ENCODE results near the gene SH3RF3. TPM values are rescaled to one million over a fixed set of nuclear protein-coding genes. Genes with fewer than 3 reads are reported as not detected.

SH3RF3 gene
- total RNA-seq, 1 experiment from 2014 or later, result 4.9 TPM

DNA sequence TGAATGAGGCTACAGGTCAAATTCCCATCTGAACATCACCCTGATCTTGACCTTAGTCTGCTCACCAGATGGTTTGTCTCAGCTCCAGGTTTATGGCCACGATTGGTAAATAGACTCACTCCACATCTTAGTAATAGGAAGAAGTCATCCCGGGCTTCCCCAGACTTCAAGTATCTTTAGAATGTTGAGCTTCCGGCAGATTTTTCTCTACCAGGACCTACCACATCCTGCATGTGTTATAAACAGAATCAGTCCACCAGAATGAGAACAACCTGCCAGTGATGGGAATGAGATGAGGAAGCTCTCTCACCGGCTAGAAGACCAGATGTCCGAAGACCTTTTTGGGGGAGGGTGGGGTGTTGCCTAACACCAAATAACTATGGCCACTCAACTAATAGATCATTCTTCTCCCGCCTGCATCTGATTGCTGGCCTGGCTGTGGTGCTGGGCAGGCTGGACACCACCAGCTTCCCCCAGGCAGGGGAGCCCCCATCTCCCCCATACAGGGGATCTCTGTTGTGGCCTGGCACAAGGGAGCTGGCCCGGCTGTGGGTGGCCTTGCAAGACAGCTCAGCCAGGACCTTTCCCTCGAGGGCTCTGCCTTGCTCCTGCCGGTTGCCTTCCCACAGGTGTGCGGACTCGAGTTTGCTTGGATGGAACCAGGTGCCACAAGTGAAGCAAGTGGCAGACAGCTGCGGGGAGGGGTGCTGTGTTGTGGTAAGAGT, 88.5 kb downstream of the SH3RF3 start:
- no TSS peak for BruUV-seq (replicated peaks)

DNA sequence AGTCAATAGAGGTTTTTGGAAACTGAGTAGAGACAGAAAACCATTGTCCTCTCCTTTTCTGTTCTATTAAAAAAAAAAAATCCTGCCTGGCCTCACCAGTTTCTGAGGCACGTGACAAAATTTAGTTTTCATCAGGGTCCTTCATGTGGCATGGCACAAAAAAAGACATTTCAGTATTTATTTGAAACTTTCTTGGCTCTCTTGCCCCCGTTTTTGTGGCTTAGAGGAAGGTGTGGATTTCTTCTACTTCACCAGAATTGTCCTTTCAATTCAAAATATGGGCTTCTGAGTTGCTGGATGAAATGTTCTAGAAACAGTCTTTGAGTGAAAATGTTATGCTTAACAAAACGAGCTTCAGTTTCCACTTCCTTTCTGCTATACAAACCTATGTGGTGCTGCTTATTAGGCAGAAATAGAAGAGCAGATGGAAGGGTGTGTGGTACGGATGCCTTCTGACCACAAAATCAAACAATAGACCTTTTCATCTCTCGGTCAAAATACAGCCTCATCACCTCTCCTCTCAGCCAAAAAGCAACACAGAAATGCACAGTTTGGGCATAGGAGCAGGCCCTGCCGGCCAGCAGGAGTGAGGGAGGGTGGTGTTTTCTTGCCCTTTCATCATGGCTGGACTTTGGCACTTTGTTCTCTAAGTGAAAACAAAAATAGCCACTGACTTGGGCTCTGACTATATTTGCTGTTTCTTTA, 89.2 kb downstream of the SH3RF3 start:
- no peaks in the 10 kb centered on the region for H3K9me3 ChIP-seq (ENCODE audit: control insufficient read depth, insufficient read depth, low read depth, low read length)
- peaks cover 23% of the 10 kb centered on the region; the same call in 1 of the 2 replicates for H3K4me1 ChIP-seq (ENCODE audit: control insufficient read depth, insufficient read depth, low read length)
- TF ChIP-seq, protein P1, sequence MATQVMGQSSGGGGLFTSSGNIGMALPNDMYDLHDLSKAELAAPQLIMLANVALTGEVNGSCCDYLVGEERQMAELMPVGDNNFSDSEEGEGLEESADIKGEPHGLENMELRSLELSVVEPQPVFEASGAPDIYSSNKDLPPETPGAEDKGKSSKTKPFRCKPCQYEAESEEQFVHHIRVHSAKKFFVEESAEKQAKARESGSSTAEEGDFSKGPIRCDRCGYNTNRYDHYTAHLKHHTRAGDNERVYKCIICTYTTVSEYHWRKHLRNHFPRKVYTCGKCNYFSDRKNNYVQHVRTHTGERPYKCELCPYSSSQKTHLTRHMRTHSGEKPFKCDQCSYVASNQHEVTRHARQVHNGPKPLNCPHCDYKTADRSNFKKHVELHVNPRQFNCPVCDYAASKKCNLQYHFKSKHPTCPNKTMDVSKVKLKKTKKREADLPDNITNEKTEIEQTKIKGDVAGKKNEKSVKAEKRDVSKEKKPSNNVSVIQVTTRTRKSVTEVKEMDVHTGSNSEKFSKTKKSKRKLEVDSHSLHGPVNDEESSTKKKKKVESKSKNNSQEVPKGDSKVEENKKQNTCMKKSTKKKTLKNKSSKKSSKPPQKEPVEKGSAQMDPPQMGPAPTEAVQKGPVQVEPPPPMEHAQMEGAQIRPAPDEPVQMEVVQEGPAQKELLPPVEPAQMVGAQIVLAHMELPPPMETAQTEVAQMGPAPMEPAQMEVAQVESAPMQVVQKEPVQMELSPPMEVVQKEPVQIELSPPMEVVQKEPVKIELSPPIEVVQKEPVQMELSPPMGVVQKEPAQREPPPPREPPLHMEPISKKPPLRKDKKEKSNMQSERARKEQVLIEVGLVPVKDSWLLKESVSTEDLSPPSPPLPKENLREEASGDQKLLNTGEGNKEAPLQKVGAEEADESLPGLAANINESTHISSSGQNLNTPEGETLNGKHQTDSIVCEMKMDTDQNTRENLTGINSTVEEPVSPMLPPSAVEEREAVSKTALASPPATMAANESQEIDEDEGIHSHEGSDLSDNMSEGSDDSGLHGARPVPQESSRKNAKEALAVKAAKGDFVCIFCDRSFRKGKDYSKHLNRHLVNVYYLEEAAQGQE (IDR thresholded peaks at IDR 0.05; ENCODE audit: insufficient read depth in 1 of 2, low read depth in 2 of 2, low read length in 1 of 2), result no peak
- no peak for TF ChIP-seq SIN3A (IDR thresholded peaks at IDR 0.05; ENCODE audit: borderline replicate concordance, insufficient read depth, low read depth, low read length)
- no peak for TF ChIP-seq POLR2AphosphoS5 (IDR thresholded peaks at IDR 0.05; ENCODE audit: low read depth, low read length)
- no peak for TF ChIP-seq TCF7L2 (IDR thresholded peaks at IDR 0.05; ENCODE audit: low read depth, low read length)
- TF ChIP-seq, protein P2, sequence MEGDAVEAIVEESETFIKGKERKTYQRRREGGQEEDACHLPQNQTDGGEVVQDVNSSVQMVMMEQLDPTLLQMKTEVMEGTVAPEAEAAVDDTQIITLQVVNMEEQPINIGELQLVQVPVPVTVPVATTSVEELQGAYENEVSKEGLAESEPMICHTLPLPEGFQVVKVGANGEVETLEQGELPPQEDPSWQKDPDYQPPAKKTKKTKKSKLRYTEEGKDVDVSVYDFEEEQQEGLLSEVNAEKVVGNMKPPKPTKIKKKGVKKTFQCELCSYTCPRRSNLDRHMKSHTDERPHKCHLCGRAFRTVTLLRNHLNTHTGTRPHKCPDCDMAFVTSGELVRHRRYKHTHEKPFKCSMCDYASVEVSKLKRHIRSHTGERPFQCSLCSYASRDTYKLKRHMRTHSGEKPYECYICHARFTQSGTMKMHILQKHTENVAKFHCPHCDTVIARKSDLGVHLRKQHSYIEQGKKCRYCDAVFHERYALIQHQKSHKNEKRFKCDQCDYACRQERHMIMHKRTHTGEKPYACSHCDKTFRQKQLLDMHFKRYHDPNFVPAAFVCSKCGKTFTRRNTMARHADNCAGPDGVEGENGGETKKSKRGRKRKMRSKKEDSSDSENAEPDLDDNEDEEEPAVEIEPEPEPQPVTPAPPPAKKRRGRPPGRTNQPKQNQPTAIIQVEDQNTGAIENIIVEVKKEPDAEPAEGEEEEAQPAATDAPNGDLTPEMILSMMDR (IDR thresholded peaks at IDR 0.05), result no peak
- intact Hi-C loops (cut with micrococcal nuclease; ENCODE audit: unreplicated experiment), result no loop called here
- no peak overlapping the region for H3K4me3 ChIP-seq (ENCODE audit: low read depth in 2 of 2, low read length in 2 of 2)
- no peaks in the 10 kb centered on the region for H3K27me3 ChIP-seq (ENCODE audit: control insufficient read depth, insufficient read depth, low read length)
- H3K36me3 ChIP-seq (ENCODE audit: control insufficient read depth, insufficient read depth, low read length), result no peaks in the 10 kb centered on the region
- DNase-seq (ENCODE audit: low read depth, low spot score) (no peak), ATAC-seq (no peak)
- no peak overlapping the region for H3K27ac ChIP-seq (ENCODE audit: low read length)
- ChIA-PET CTCF (interaction anchor here (0.6 kb wide), 1 partner anchor 11 kb away, joined by 4 read pairs; no protein-coding TSS in a partner anchor), POLR2A (no interaction called here)
- no TSS peak for BruUV-seq (replicated peaks)
- in situ Hi-C loops (cut with HindIII; ENCODE audit: low pct_unique_long_range_greater_than_20kb, low sequenced_read_pairs), result no loop called here

More for the DNA sequence above, 88.5 kb downstream of the SH3RF3 start:
- no peak for DNase-seq (ENCODE audit: low read depth, low spot score)
- Histone ChIP-seq H3K27me3 (ENCODE audit: control insufficient read depth, insufficient read depth, low read length) (no peaks in the 10 kb centered on the region), H3K27ac (ENCODE audit: low read length) (no peak overlapping the region), H3K36me3 (ENCODE audit: control insufficient read depth, insufficient read depth, low read length) (no peaks in the 10 kb centered on the region), H3K4me1 (ENCODE audit: control insufficient read depth, insufficient read depth, low read length) (peaks cover 23% of the 10 kb centered on the region; the same call in 1 of the 2 replicates), H3K4me3 (ENCODE audit: low read depth in 2 of 2, low read length in 2 of 2) (no peak overlapping the region), H3K9me3 (ENCODE audit: control insufficient read depth, insufficient read depth, low read depth, low read length) (no peaks in the 10 kb centered on the region)
- ATAC-seq, result no peak
- CTCF ChIA-PET, result no interaction called here
- in situ Hi-C loops (cut with HindIII; ENCODE audit: low pct_unique_long_range_greater_than_20kb, low sequenced_read_pairs) (no loop called here), intact Hi-C loops (cut with micrococcal nuclease; ENCODE audit: unreplicated experiment) (no loop called here)
- POLR2A ChIA-PET, result no interaction called here
- TF ChIP-seq, protein P2 (IDR thresholded peaks at IDR 0.05), result no peak
- no peak for TF ChIP-seq SIN3A (IDR thresholded peaks at IDR 0.05; ENCODE audit: borderline replicate concordance, insufficient read depth, low read depth, low read length)
- TF ChIP-seq, protein P1 (IDR thresholded peaks at IDR 0.05; ENCODE audit: insufficient read depth in 1 of 2, low read depth in 2 of 2, low read length in 1 of 2), result no peak
- TF ChIP-seq POLR2AphosphoS5 (IDR thresholded peaks at IDR 0.05; ENCODE audit: low read depth, low read length), result no peak
- TF ChIP-seq TCF7L2 (IDR thresholded peaks at IDR 0.05; ENCODE audit: low read depth, low read length), result no peak

Data from Panc1 (cell line).